GM12878 (cell line): ENCODE data around the gene ZNF777.

Experiments used
- EZH2 ChIP-seq: IDR thresholded peaks from 2 replicates; pipeline ENCODE4 v1.6.1; 2012; ENCODE audit warnings: low read depth, mild to moderate bottlenecking, control low read depth, inconsistent platforms, low read length, borderline replicate concordance; ENCODE audit not compliant: control insufficient read depth
- FOXK2 ChIP-seq: fragments of 450-650 bp; IDR thresholded peaks from 2 replicates; pipeline ENCODE4 v1.6.1; 2017; ENCODE audit warnings: mild to moderate bottlenecking, moderate library complexity
- IKZF1 ChIP-seq: fragments of 450-650 bp; conservative IDR thresholded peaks from 2 replicates; pipeline ENCODE4 v1.6.1; 2017; ENCODE audit warnings: antibody characterized with exemption, mild to moderate bottlenecking
- RAD21 ChIP-seq: IDR thresholded peaks from 2 replicates; pipeline ENCODE4 v1.6.1; 2011; ENCODE audit warnings: mild to moderate bottlenecking, low read depth, low read length, moderate library complexity; ENCODE audit not compliant: insufficient read depth
- SIX5 ChIP-seq: IDR thresholded peaks from 2 replicates; pipeline ENCODE4 v1.6.1; 2011; ENCODE audit warnings: mild to moderate bottlenecking, low read depth, low read length, moderate library complexity; ENCODE audit not compliant: severe bottlenecking
- SMAD1 ChIP-seq: fragments of 450-650 bp; IDR thresholded peaks from 2 replicates; pipeline ENCODE4 v1.6.1; 2018; ENCODE audit warnings: mild to moderate bottlenecking, low read depth; ENCODE audit not compliant: partially characterized antibody
- ZSCAN29 ChIP-seq: fragments of 450-650 bp; IDR thresholded peaks from 2 replicates; pipeline ENCODE4 v1.6.1; 2017; ENCODE audit warnings: mild to moderate bottlenecking, moderate library complexity
- TF ChIP-seq, protein P1 (sequence below), 3 experiments: IDR thresholded peaks in 2 of 3; conservative IDR thresholded peaks in 1 of 3; 2 replicates each; pipeline ENCODE4 v1.5.1; 2011; ENCODE audit warnings: low read depth in 3 of 3, low read length in 3 of 3, mild to moderate bottlenecking in 3 of 3, control low read depth in 2 of 3, moderate library complexity in 2 of 3, inconsistent platforms in 1 of 3, mixed read lengths in 1 of 3; ENCODE audit not compliant: control insufficient read depth in 2 of 3, insufficient read depth in 1 of 3; ENCODE audit errors: extremely low read depth in 1 of 3

DNA sequence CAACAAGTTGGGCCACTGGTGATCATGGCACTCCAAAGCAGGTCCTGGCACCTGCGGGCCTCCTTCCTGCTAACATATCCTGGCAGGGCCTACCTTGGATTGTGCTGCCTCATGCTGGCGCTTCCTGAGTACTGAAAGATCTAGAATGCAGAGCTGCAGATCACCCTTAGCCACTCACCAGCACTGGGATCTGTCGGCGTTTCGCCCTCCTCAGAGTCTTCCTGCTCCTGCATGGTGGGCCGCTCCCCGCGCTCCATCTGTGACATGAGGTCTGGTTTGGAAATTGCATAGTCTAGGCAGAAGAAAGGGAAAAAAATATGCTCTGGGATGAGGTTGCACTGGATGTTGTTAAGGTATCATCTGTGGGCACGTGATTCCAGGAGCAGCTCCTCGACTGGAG is 10.0 kb downstream of the ZNF777 start:
- TF ChIP-seq SIX5 (no peak), EZH2 (no peak), FOXK2 (no peak), SMAD1 (no peak), ZSCAN29 (no peak), IKZF1 (no peak), RAD21 (no peak)
- TF ChIP-seq, protein P1, sequence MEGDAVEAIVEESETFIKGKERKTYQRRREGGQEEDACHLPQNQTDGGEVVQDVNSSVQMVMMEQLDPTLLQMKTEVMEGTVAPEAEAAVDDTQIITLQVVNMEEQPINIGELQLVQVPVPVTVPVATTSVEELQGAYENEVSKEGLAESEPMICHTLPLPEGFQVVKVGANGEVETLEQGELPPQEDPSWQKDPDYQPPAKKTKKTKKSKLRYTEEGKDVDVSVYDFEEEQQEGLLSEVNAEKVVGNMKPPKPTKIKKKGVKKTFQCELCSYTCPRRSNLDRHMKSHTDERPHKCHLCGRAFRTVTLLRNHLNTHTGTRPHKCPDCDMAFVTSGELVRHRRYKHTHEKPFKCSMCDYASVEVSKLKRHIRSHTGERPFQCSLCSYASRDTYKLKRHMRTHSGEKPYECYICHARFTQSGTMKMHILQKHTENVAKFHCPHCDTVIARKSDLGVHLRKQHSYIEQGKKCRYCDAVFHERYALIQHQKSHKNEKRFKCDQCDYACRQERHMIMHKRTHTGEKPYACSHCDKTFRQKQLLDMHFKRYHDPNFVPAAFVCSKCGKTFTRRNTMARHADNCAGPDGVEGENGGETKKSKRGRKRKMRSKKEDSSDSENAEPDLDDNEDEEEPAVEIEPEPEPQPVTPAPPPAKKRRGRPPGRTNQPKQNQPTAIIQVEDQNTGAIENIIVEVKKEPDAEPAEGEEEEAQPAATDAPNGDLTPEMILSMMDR (IDR thresholded peaks at IDR 0.05 in 2 of 3, conservative IDR thresholded peaks at IDR 0.05 in 1 of 3; ENCODE audit: control insufficient read depth in 2 of 3, extremely low read depth in 1 of 3, insufficient read depth in 1 of 3, low read depth in 3 of 3, low read length in 3 of 3) = no peak
